Measurements from ENCODE around the gene RBM19.

RBM19 gene

DNA sequence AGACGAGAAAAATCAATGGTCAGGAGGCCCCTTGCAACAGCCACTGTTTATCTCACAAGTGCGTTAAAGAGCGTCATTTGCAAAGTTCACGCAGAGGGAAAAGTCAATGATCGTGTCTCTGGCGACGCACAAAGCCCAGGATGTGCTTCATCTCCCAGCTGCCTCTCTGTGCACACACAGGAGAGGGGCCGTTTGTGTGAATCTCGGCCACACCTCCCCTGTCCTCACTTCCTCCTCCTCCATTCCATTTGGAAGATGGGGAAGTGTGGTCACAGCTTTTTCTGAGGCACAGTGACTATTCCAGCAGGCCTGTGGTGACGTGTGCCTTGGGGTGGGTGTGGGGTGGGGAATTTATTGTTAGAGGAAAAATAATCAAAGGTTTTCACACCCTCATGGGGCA is 90.4 kb downstream of the RBM19 start:
- no peak for DNase-seq

GRCh38 chr12:113874999-113875561 is 91.0 kb downstream of the RBM19 start:
- DNase-seq: no peak

- DNase-seq: no peak
Measured at GRCh38 chr12:113874326-113874725, 91.8 kb downstream of the RBM19 start.

GRCh38 chr12:113873740-113874139 is 92.4 kb downstream of the RBM19 start:
- DNase-seq: no peak

DNA sequence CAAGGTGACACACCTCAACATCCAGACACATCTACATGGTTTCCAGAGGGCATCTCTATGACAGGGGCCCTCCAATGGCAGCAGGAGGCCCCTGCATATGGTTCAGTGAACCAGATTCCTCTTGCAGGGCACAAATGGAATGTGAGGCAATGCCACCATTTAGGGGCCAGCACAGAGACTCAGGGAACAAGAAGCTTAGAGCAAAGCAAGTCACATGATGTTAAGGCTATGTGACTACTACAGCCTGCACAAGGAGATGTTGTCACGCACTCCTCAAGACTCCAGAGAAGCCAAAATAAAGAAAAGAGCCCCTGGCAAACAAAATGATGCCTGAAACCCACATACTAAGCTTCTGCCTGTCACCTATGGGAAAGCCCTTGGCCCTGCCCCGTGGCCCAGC is 95.2 kb downstream of the RBM19 start:
- no peak for DNase-seq

GRCh38 chr12:113870035-113870434 is 96.1 kb downstream of the RBM19 start:
- DNase-seq: no peak

- no peak for DNase-seq
Measured at GRCh38 chr12:113868365-113868764, 97.8 kb downstream of the RBM19 start.

GRCh38 chr12:113867258-113867657 is 98.9 kb downstream of the RBM19 start:
- DNase-seq: no peak

DNA sequence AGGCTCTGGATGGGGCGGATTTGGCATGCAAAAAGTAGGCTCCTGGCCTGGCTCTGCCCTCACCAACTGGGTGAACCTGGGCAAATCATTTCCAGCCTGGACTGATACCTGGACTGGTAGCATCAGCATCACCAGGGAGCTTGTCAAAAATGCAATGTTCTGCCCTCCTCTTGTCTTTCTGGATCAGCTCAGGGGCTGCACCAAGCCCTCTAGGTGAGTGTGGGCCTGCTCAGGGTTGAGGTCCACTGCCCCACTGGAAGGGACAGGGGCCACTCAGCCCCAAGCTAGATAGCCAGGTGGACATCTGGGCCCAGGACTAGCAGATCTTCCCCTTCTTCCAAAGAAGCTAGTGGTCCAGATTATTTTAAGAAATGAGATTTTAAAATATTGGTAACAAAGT is 99.6 kb downstream of the RBM19 start:
- DNase-seq: no peak

DNA sequence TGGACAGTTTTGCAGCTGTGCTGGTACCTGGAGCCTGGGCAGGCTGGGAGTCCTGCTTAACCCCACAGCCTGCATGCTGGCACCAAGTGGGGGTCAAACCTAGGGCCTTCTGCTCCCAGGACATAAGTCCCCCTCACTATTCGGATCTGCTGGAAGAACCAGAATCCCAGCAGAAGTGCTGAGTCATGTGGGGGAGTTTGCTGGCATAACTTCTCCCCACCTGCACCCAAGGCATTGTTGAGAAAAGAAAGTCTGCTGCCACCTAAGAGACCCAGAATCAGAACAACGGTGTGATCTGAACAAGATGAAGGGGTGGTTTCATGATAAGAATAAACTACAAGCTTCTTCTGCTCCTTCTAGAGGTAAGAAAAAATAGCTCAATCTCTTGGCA is 102.7 kb downstream of the RBM19 start:
- no peak for DNase-seq

DNA sequence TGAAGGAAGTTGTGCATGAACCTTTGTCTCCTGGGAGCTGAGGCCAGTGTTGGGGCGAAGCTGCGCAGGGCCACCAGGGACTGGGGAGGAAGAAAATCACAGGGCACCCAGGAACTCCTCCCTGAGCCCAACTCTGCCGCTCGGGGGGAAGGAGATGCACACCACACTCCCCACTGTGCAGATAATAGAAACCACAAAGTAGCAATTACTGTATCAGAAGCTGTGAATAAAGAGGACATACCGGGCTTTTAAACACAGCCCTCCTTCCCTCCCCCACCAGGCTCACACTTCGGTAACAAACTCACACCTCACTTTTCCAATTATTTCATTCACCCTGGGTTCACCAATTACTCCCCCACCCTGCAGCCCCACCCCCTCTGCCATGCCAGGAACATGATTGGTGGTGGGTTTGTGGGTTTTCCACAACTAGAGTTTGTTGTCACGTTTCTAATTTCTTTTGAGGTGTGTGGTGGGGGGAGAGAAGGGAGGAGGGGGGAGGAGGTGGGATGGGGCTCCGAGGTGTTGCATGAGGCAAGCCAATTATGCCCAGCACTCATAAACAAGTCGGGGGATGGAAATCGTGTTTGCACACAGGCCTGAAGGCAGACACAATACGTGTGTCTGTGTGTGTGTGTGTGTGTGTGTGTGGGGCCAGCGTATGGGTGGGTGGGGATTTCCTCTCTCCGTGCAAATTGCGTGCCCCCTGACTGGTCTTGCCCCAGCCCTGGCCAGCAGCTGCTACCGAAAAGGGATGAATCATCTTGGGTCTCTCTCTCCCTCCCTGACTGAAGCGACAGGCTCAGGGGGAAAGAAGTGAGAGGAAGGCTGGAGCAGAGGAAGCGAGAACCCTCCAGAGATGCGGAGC is 103.3 kb downstream of the RBM19 start:
- no peak for DNase-seq

DNA sequence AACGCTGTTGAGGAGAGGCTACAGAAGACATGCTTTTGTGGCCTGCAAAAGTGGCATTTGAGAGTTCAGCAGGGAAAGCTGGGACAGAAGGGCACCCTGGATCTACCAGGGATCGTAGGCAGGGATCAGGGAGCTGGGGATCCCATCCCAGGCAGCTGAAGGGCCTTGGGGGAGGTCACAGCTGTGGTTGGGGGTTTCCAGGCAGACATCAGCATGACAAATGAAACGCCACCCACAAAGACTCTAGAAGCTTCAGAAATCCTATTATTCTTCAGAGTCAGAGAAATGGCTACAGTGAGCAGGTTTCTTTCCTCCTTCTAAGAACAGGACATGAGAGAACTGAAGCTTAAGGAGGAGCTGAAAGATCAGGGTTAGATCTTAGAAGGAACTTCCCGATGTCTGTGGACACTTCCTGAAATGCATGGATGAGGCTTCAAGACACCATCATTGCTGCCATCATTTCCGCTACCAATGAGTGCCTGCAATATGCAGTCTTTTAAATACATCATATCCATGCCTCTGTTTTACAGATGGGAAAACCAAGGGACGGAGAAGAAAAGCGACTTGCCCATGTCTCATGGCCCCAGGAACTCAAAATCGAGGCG is 104.3 kb downstream of the RBM19 start:
- no peak for DNase-seq

GRCh38 chr12:113860950-113861349 is 105.2 kb downstream of the RBM19 start:
- DNase-seq: no peak

- no peak for DNase-seq
Measured at GRCh38 chr12:113860059-113860820, 105.9 kb downstream of the RBM19 start.

GRCh38 chr12:113858841-113859386 is 107.2 kb downstream of the RBM19 start:
- DNase-seq: no peak

DNA sequence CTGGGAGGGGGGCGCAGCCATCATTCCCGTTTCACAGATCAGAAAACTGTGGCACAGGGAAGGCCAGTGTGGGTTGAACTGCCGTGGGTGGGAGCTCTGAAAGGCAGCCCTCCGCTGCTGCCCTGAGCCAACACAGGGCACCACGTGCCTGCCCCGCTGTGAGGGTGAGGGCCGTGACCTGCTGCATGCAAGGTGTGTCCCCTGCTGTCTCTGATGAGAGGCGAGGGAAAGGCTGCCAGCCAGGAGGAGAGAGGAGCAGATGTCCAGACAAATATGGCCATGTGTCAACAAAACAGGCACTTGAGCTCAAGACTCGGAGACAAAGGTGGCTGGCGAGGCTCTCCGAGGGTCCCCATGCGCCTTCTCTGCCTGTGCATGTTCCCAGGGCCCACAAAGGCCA is 108.8 kb downstream of the RBM19 start:
- DNase-seq: no peak

GRCh38 chr12:113855998-113856397 is 110.1 kb downstream of the RBM19 start:
- DNase-seq: no peak

- DNase-seq: no peak
Measured at GRCh38 chr12:113854385-113855142, 111.6 kb downstream of the RBM19 start.

DNA sequence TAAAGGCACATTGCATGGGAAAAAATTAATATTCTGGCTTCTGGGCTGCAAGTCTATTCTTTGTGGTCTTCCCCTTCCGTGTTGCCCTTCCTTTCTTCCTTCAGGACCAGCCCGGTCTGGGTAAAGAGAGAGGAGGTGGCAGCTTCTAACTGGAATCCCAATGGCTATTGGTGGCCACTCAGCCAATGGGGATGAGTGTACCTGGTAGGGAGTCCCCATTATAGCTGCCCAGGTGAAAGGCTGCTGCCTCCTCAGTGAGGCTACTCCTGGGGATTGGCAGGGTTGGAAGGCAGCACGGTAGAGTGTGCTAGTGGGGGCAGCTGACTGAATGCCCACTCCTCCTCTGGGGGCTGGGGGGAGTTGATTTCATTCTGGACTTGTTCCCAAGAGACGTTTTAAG is 112.6 kb downstream of the RBM19 start:
- DNase-seq: no peak

- no peak for DNase-seq
Measured at GRCh38 chr12:113852695-113853490, 113.2 kb downstream of the RBM19 start.

DNA sequence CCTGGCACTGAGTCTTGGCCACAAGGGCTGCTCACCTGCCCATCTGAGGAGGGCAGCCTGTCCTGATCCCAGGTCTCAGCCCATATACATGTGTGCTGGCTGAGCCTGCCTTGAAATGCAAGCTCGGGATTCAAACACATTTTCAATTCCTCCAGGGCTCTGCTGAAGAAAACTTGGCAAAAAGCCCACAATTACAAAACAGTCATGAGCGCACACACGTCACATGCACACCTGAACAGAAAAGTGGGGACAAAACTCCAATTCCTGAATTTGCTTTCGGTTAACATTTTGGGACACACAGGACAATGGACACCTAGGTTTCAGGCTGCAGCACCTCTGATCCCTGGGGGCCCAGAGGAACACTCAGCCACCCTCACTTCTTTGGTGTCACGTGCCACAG is 113.9 kb downstream of the RBM19 start:
- DNase-seq: no peak
